GM23338 (cell line): ENCODE results near the gene C16orf86. TPM values are rescaled to one million over a fixed set of nuclear protein-coding genes. Genes with fewer than 3 reads are reported as not detected.

Source experiments
- ATAC-seq: fragments of 200-7000 bp; cut with Tn5 transposase; 3 replicates; pipeline ENCODE4 v1.9.1; 2020
- DNase-seq: peaks from one replicate; pipeline ENCODE4 v3.0.0-alpha.2; 2015; ENCODE audit warnings: low spot score
- H2AFZ ChIP-seq: fragments of 200-600 bp; sonication (generic); 2 replicates; pipeline ENCODE4 v1.8.0; 2016; ENCODE audit warnings: antibody characterized with exemption, mild to moderate bottlenecking, moderate library complexity
- H3F3A ChIP-seq: fragments of 200-600 bp; sonication (generic); replicated peaks from 2 replicates; pipeline ENCODE4 v1.8.0; 2017; ENCODE audit warnings: antibody characterized with exemption, mixed run types, low read depth
- H3K27ac ChIP-seq: fragments of 200-600 bp; sonication (generic); 2 replicates; pipeline ENCODE4 v1.6.1; 2016; ENCODE audit warnings: low read depth
- H3K27me3 ChIP-seq: fragments of 200-600 bp; sonication (generic); 2 replicates; pipeline ENCODE4 v1.8.0; 2016; ENCODE audit warnings: mild to moderate bottlenecking, mixed run types, moderate library complexity; ENCODE audit not compliant: insufficient read depth
- H3K36me3 ChIP-seq: fragments of 200-600 bp; sonication (generic); 2 replicates; pipeline ENCODE4 v1.8.0; 2016; ENCODE audit warnings: mild to moderate bottlenecking; ENCODE audit not compliant: insufficient read depth
- H3K4me1 ChIP-seq: fragments of 200-600 bp; sonication (generic); 2 replicates; pipeline ENCODE4 v1.8.0; 2016; ENCODE audit warnings: mild to moderate bottlenecking, moderate library complexity; ENCODE audit not compliant: insufficient read depth
- H3K4me2 ChIP-seq: fragments of 200-600 bp; sonication (generic); 2 replicates; pipeline ENCODE4 v1.7.1; 2017; ENCODE audit warnings: mixed run types
- H3K4me3 ChIP-seq: fragments of 200-600 bp; sonication (generic); 2 replicates; pipeline ENCODE4 v1.6.1; 2016; ENCODE audit warnings: mixed run types
- H3K79me2 ChIP-seq: fragments of 200-600 bp; sonication (generic); replicated peaks from 2 replicates; pipeline ENCODE4 v1.8.0; 2017; ENCODE audit warnings: mild to moderate bottlenecking; ENCODE audit not compliant: insufficient read depth
- H3K9me2 ChIP-seq: fragments of 200-600 bp; sonication (generic); 2 replicates; pipeline ENCODE4 v1.8.0; 2017; ENCODE audit not compliant: insufficient read depth
- H4K20me1 ChIP-seq: fragments of 200-600 bp; sonication (generic); replicated peaks from 2 replicates; pipeline ENCODE4 v1.8.0; 2017; ENCODE audit warnings: mild to moderate bottlenecking; ENCODE audit not compliant: insufficient read depth
- H3K27ac Mint-ChIP-seq: 2 replicates; pipeline ENCODE4 v1.8.0; 2020; ENCODE audit warnings: inconsistent platforms, mild to moderate bottlenecking, moderate library complexity, mixed read lengths
- H3K27me3 Mint-ChIP-seq: 3 replicates; pipeline ENCODE4 v1.8.0; 2022; ENCODE audit warnings: low read depth, mild to moderate bottlenecking, moderate library complexity, mixed read lengths, inconsistent platforms; ENCODE audit not compliant: insufficient read depth, poor library complexity
- H3K36me3 Mint-ChIP-seq: 3 replicates; pipeline ENCODE4 v1.8.0; 2021; ENCODE audit warnings: low read depth, mild to moderate bottlenecking, inconsistent platforms, moderate library complexity, mixed read lengths
- H3K4me1 Mint-ChIP-seq: 3 replicates; pipeline ENCODE4 v1.8.0; 2020; ENCODE audit warnings: mild to moderate bottlenecking, inconsistent platforms, mixed read lengths
- H3K4me3 Mint-ChIP-seq: 3 replicates; pipeline ENCODE4 v1.8.0; 2021; ENCODE audit warnings: moderate library complexity, mild to moderate bottlenecking, inconsistent platforms, mixed read lengths
- H3K9me3 Mint-ChIP-seq: 3 replicates; pipeline ENCODE4 v1.8.0; 2020; ENCODE audit warnings: moderate library complexity, mild to moderate bottlenecking, inconsistent platforms, mixed read lengths
- CREB1 ChIP-seq: fragments of 250-450 bp; sonication (Bioruptor Pico); IDR thresholded peaks from 2 replicates; pipeline ENCODE4 v1.5.0; 2020; ENCODE audit warnings: low read depth, mild to moderate bottlenecking, moderate library complexity
- ETS1 ChIP-seq: IDR thresholded peaks from 2 replicates; pipeline ENCODE4 v1.6.1; 2016; ENCODE audit warnings: antibody characterized with exemption
- EZH2 ChIP-seq: fragments of 200-600 bp; sonication (generic); IDR thresholded peaks from one replicate; pipeline ENCODE4 v1.8.0; 2017; ENCODE audit warnings: antibody characterized with exemption, mild to moderate bottlenecking, low read depth; ENCODE audit not compliant: unreplicated experiment
- EZH2phosphoT487 ChIP-seq: fragments of 200-600 bp; sonication (generic); IDR thresholded peaks from one replicate; pipeline ENCODE4 v1.8.1; 2018; ENCODE audit warnings: antibody characterized with exemption; ENCODE audit not compliant: unreplicated experiment
- JUNB ChIP-seq: IDR thresholded peaks from one replicate; pipeline ENCODE4 v1.6.1; 2016; ENCODE audit warnings: antibody characterized with exemption; ENCODE audit not compliant: unreplicated experiment
- POLR2AphosphoS5 ChIP-seq: IDR thresholded peaks from 2 replicates; pipeline ENCODE4 v1.6.1; 2016; ENCODE audit warnings: antibody characterized with exemption, low read depth
- REST ChIP-seq: IDR thresholded peaks from one replicate; pipeline ENCODE4 v1.6.1; 2018; ENCODE audit warnings: antibody characterized with exemption; ENCODE audit not compliant: unreplicated experiment
- STAT1 ChIP-seq: IDR thresholded peaks from one replicate; pipeline ENCODE4 v1.6.1; 2016; ENCODE audit warnings: antibody characterized with exemption; ENCODE audit not compliant: unreplicated experiment
- polyA plus RNA-seq: library from polyadenylated mRNA; unstranded; fragments of >200 nt; fragmentation: Nextera tagmentation; extraction: Ambion mirVana; gene quantifications from 2 replicates; pipeline ENCODE4 v1.2.1, GENCODE V29; 2016
- total RNA-seq: library from RNA; depleted of rRNA; stranded (reverse); fragments of >200 nt; shearing (Covaris generic); gene quantifications from 2 replicates; pipeline ENCODE4 v1.2.3, GENCODE V29; 2014
- TF ChIP-seq, protein P1 (sequence below), 2 experiments: fragments of 200-600 bp in 1 of 2; sonication (generic) in 1 of 2; conservative IDR thresholded peaks; 2 replicates each; pipeline versions ENCODE4 v1.5.1 to v1.6.1; 2016 to 2017; ENCODE audit warnings: antibody characterized with exemption in 2 of 2, low read depth in 2 of 2, mild to moderate bottlenecking in 2 of 2, moderate library complexity in 1 of 2

The C16orf86 gene
- total and polyA plus RNA-seq, 2 experiments from 2014 or later = 0.87 to 1.1 TPM

DNA sequence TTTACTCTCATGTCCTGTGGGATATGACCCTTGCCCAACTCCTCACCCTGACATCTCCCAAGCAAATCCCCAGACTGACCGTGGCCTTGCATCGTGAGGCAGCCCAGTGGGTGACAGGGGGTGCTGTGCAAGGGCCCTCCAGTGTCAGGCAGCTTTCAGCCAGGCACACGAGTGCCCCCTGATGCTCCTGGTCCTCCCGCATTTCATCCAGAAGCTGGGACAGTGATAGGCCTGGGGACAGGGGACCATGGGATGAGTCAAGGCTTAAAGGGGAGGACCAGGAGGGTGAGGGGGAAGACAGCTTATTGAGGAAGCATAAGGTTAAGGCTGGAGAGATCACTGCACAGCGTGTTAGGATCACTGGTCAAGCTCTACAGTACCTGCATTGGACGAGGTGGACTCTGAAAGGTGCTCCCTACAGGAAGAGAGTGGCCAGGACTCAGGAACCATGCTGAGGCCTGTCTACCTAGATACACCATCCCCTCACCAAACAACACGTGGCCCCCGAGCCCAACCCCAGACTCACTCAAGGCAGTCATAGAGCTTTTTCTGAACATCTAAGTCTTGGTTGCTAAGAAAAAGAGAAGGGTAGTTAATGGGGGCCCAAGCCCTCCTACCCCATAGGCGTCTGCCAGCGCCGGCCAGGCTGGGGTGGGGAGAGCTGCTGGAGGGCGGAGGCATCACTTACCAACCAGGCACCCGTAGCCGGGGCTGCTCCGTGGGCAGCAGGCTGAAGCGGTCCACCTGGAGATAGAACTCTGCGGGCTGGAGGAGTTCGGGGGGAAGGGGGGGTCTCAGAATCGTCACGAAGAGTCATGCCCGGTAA, 7.6 kb upstream of the C16orf86 start:
- H3K9me2 ChIP-seq = no peaks in the 10 kb centered on the region
- peak overlapping the region; percentile 99; the same call in 1 of the 2 replicates for H2AFZ ChIP-seq
- Mint-ChIP-seq H3K27ac (no peak overlapping the region), H3K9me3 (no peaks in the 10 kb centered on the region; the same call in 2 of the 3 replicates), H3K27me3 (peaks cover 37% of the 10 kb centered on the region), H3K36me3 (peaks cover 8% of the 10 kb centered on the region), H3K4me1 (peaks cover 12% of the 10 kb centered on the region; the same call in 2 of the 3 replicates), H3K4me3 (peak overlapping the region; percentile 90)
- H3F3A ChIP-seq = peaks cover 22% of the 10 kb centered on the region
- TF ChIP-seq ETS1 (no peak), REST (no peak), EZH2phosphoT487 (no peak), CREB1 (no peak), EZH2 (no peak), JUNB (no peak), POLR2AphosphoS5 (no peak), STAT1 (no peak)
- TF ChIP-seq, protein P1, sequence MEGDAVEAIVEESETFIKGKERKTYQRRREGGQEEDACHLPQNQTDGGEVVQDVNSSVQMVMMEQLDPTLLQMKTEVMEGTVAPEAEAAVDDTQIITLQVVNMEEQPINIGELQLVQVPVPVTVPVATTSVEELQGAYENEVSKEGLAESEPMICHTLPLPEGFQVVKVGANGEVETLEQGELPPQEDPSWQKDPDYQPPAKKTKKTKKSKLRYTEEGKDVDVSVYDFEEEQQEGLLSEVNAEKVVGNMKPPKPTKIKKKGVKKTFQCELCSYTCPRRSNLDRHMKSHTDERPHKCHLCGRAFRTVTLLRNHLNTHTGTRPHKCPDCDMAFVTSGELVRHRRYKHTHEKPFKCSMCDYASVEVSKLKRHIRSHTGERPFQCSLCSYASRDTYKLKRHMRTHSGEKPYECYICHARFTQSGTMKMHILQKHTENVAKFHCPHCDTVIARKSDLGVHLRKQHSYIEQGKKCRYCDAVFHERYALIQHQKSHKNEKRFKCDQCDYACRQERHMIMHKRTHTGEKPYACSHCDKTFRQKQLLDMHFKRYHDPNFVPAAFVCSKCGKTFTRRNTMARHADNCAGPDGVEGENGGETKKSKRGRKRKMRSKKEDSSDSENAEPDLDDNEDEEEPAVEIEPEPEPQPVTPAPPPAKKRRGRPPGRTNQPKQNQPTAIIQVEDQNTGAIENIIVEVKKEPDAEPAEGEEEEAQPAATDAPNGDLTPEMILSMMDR (conservative IDR thresholded peaks at IDR 0.05; ENCODE audit: low read depth in 2 of 2) = no peak
- peak overlapping the region; percentile 99 for H3K4me3 ChIP-seq
- H3K4me1 ChIP-seq = peaks cover 7% of the 10 kb centered on the region; the same call in 1 of the 2 replicates
- no peaks in the 10 kb centered on the region for H3K79me2 ChIP-seq
- ATAC-seq (no peak), DNase-seq (no peak)
- H4K20me1 ChIP-seq = peaks cover 5% of the 10 kb centered on the region; the same call in 1 of the 2 replicates
- no peaks in the 10 kb centered on the region for H3K36me3 ChIP-seq
- no peak overlapping the region for H3K27ac ChIP-seq
- peaks cover 9% of the 10 kb centered on the region for H3K27me3 ChIP-seq
- H3K4me2 ChIP-seq = peak overlapping the region; percentile 99
